NCI-H345 treated with DMSO at 0.1 percent for 48 hours (cell line): ENCODE results near the gene SMAD7.
A peak's percentile ranks its signal among the peaks of the same experiment; 100 is the strongest.

Source experiments
- DNase-seq: peaks from one replicate; lab custom pipeline; 2025; ENCODE audit not compliant: unreplicated experiment; lab: John Stamatoyannopoulos, UW

Gene SMAD7

GRCh38 chr18:48950536-48951447, at the start of gene SMAD7:
Gene SMAD7, minus strand, starts transcription at chr18:48950965. Its CDS starts 541 bp downstream, at chr18:48950424.
- peak; percentile 15 for DNase-seq

GRCh38 chr18:48999569-48999968, 48.8 kb upstream of the SMAD7 start:
- DNase-seq: no peak

- no peak for DNase-seq
Measured at GRCh38 chr18:48997985-48998831, 47.4 kb upstream of the SMAD7 start.

- no peak for DNase-seq
Measured at GRCh38 chr18:48997681-48997984, 46.9 kb upstream of the SMAD7 start.

GRCh38 chr18:48996901-48997463, 46.2 kb upstream of the SMAD7 start:
- DNase-seq: no peak

DNA sequence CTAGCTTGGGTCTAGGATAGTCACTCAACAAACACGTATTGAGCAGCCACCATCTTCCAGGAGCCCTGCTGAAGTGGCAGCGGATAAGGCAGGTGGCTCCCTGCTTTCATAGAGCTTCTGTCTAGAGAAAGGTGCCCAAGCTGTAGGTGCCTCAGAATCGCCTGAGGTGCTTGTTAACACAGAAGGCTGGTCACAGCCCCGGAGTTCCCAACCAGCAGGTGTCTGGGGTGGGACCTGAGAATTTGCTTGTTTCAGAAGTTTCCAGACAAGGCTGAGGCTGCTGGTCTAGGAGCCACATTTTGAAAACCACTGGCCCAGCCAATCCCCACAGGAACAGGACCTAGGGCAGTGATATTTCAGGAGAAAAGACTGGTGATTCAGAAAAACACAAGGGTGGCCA, 45.3 kb upstream of the SMAD7 start:
- no peak for DNase-seq

GRCh38 chr18:48994926-48995835, 44.4 kb upstream of the SMAD7 start:
- DNase-seq: no peak

DNA sequence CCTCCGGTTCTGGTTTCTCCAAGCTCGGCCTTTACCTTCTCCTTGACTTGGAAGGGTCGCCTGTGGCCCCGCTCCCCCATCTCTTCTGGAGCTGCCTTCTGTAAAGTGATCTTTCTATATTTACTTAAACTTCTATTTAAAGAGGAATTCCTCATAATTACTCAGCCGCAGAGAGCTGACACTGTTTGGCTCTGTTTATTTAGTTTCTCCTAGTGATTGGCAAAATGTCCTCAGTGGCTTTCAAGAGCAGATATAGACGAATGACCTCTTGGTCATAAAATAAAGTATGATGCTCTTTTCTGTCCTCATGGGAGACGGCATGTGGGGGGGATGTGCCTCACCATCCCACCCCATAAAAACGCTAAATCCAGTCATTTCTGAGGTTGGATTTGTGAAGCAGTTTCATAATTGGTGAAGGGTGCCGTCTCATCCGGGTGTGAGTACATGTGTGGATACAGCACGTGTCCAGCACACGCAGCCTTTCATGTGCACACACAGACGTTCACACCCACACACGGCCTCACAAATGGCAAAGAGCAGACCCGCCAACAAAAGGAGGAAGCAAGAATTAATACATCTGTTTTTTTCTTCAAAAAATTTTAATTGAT, 43.4 kb upstream of the SMAD7 start:
- no peak for DNase-seq

DNA sequence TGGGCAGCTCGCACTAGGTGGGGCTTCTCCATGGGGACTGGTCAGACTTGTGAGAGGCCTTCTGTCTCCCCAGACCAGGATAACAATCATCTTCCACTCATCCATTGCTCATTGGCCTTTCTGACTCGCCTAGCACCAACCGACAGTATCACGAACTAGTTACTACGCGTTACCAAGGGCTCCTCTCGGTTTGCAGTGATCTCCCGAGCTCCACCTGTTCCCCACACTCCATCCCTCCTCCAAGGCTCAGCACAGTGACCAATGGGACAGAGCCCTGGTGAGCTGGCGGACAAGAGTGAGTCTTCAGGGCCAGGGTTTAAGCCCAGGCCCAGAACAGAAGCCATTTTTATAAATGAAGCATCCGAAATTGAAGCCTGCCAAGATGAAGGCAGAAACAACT, 42.8 kb upstream of the SMAD7 start:
- no peak for DNase-seq

DNA sequence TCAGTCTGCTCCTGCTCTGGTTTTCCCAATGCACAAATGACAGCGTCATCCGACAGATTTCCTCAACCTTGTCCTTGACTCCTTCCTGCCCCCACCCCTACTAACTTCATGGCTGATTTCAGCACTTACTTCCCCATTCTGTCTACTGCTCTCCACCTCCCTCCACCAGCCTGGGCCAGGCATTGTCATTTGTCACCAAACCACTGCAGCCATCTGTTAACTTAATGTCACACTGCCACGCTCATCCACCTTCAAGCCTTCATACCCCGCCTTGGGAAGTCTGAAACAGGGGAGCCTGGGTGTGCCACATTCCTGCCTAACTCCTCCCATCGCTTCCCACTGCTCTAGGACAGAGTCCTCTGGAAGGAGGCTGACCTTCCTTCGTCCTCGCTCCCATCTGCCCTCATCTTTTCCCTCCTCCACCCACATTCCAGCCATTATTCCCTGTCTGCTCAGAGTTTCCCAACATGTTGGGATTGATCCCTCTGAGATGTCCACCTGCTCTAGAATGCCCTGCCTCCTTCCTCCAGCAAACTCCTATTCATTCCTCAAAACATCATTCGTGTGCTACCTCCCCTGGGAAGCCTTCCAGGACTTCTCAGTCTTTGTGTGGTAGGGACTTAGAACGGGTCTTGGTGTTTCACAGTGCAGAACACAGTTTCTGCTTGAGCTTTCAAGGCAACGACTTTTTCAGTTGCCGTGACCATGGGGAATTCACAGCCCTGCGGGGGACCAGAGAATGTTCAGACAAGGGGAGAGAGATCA, 42.2 kb upstream of the SMAD7 start:
- no peak for DNase-seq

DNA sequence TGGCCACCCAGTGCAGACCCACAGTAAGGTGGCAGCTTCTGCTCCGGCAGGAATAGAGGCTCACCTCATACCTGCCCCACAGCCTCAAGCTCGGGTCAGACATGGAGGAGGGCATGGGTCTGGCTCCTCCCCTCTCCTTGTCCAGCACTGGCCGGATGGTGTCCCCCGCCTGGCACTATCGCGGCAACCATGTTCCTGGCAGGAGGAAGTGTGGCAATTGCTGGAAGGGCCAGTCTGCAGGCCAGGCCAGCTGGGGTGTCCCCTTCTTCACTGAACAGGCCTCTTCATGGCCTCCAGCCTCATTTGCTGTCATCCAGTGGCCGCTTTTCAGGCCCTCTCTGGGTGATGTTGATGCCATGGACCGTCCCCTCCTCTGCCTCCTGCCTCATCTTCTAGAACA, 41.4 kb upstream of the SMAD7 start:
- DNase-seq: no peak

DNA sequence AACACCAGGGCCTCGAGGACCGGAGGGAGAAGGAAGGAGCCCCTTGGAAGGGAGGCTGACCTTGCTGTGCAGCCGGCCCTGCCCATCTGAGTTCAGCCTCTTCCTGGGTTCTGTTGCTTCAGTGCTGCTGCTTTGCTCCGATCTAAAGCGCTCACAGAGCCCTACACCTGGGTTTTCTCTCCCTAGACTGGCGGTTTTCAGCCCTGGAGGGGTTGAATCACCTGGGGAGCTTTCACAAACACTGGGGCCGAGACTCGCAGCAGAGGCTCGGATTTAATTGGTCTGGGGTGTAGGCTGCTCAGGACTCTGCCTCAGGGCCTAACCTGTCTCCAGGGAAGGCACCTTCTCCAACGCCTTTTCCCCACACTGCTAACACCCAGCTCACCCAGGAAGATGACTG, 40.9 kb upstream of the SMAD7 start:
- DNase-seq: no peak

DNA sequence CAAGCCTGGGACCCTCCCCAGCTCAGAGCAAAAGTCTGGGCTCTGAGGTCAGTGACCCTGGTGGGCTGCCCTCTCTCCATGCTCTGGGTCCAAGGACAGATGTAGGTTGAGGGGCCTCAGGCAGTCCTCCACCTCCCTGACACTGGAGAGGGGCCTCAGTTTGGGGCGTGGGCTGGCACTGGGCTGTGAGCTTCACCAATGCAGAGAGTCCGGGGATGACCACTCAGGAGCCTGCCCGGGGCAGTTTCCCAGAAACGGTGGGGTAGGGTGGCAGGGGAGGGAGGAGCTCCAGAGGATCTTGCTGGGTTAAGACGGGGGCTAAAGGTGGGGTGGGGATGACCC, 40.5 kb upstream of the SMAD7 start:
- no peak for DNase-seq

- DNase-seq: no peak
Measured at GRCh38 chr18:48990481-48991318, 39.9 kb upstream of the SMAD7 start.

DNA sequence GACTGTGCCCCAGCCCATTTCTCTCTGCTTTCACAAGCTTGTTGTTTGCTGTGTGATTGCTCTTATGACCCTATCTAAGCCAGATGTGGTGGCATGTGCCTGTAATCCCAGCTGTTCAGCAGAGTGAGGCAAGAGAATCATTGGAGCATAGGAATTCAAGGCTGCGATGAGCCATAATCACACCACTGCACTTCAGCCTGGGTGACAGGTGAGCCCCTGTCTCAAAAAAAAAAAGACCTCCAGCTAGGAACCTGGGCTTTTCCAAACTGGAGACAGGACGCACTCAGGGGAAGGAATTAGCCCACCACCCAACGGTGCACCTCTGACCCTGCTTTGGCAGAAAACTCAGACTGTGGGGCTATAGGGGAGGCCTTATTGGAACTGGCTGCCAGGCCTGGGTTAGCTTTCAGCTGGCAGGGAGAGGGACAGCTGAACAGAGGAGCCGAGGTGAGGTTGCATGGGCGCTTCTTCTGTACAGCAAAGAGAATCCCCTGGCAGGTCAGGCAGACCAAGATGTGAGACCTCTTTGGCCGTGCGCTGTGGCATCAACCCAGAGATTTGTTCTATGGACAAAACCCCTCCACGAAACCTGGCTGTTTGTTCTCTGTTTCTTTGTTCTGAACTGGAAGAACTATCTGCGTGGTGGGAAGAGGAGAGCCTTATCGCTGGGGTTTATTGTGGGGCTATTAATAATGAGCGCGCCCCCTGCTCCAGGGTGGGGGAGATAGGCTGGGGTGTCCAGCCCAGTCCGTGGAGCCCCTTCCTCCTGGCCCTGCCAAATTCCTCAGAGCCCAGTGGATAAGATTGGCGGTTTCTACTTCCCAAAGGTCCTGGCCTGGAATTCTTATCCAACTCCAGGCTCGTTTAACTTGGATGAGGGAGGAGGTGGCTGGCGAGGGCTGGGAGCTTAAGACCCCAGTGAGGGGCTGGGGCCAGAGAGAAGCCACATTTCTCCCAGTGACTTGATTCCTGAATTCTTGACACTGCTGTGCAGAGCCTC, 38.8 kb upstream of the SMAD7 start:
- DNase-seq: no peak

- no peak for DNase-seq
Measured at GRCh38 chr18:48988508-48989303, 37.9 kb upstream of the SMAD7 start.

DNA sequence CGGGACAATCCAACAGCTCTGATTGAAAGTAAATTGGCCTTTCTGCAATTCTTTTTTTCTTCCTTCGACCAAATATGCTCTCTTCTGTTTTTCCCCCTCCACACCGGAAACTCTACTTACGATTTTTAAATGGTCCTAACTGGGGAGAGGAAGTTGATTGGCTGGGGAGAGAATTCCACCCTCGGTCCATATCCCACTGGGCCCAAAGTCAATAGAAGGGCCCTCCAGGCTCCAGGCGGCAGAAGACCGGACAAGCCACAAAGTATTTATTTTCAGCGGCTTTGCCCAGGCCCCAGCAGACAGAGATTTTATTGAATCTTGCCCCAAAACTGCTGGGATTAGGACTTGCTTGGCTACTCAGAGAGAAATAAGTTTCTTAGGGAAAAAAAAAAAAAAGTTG, 37.1 kb upstream of the SMAD7 start:
- DNase-seq: no peak
